Mesenchymal stem cell (in vitro differentiated cells and primary cell): ENCODE measurements around the gene MALT1.
"Not testable (repeated sequence)": the region's sequence is repeated elsewhere in the genome, so short reads cannot be mapped to it uniquely, and the experiment has no call there.

ENCODE experiments used
- DNase-seq: peaks from one replicate; pipeline ENCODE4 v3.0.0-alpha.2; 2013
- H2AFZ ChIP-seq: one replicate; pipeline ENCODE4 v1.6.1; 2013; ENCODE audit warnings: low read depth, mild to moderate bottlenecking, control low read depth, inconsistent platforms, low read length, moderate library complexity
- H2AK5ac ChIP-seq: 2 replicates; pipeline ENCODE4 v1.6.1; 2013; ENCODE audit warnings: low read length, moderate library complexity, mild to moderate bottlenecking, inconsistent platforms; ENCODE audit not compliant: severe bottlenecking
- H2BK120ac ChIP-seq: one replicate; pipeline ENCODE4 v1.6.1; 2013; ENCODE audit warnings: low read depth, mild to moderate bottlenecking, inconsistent platforms, low read length, moderate library complexity
- H2BK12ac ChIP-seq, 2 experiments: one replicate each; pipeline ENCODE4 v1.6.1; 2013; ENCODE audit warnings: inconsistent platforms in 2 of 2, low read length in 2 of 2, mild to moderate bottlenecking in 2 of 2, moderate library complexity in 2 of 2, control low read depth in 1 of 2
- H2BK15ac ChIP-seq: one replicate; pipeline ENCODE4 v1.6.1; 2013; ENCODE audit warnings: mild to moderate bottlenecking, low read depth, inconsistent platforms; ENCODE audit not compliant: poor library complexity, severe bottlenecking
- H2BK5ac ChIP-seq: 2 replicates; pipeline ENCODE4 v1.6.1; 2013; ENCODE audit warnings: low read depth, mild to moderate bottlenecking, low read length, control low read depth, inconsistent platforms; ENCODE audit not compliant: poor library complexity, severe bottlenecking
- H3K14ac ChIP-seq, 2 experiments: one replicate each; pipeline ENCODE4 v1.6.1; 2013; ENCODE audit warnings: inconsistent platforms in 2 of 2, low read length in 2 of 2, control low read depth in 1 of 2, mild to moderate bottlenecking in 1 of 2, moderate library complexity in 1 of 2
- H3K18ac ChIP-seq, 2 experiments: one replicate each; pipeline ENCODE4 v1.6.1; 2013; ENCODE audit warnings: inconsistent platforms in 2 of 2, low read length in 2 of 2, control low read depth in 1 of 2, low read depth in 1 of 2, mild to moderate bottlenecking in 1 of 2
- H3K23ac ChIP-seq, 2 experiments: one replicate each; pipeline ENCODE4 v1.6.1; 2013; ENCODE audit warnings: inconsistent platforms in 2 of 2, low read length in 2 of 2, mild to moderate bottlenecking in 2 of 2, moderate library complexity in 2 of 2, control low read depth in 1 of 2
- H3K27ac ChIP-seq: 2 replicates; pipeline ENCODE4 v1.5.1; 2013; ENCODE audit warnings: mild to moderate bottlenecking, moderate library complexity, low read length, control low read depth, inconsistent platforms; ENCODE audit not compliant: poor library complexity, severe bottlenecking
- H3K27me3 ChIP-seq, 2 experiments: 2 replicates each; pipeline versions ENCODE4 v1.6.1 to v1.7.0; 2013; ENCODE audit warnings: low read length in 2 of 2, mild to moderate bottlenecking in 2 of 2, moderate library complexity in 2 of 2, control low read depth in 1 of 2, inconsistent platforms in 1 of 2; ENCODE audit not compliant: control insufficient read depth in 1 of 2, insufficient read depth in 1 of 2
- H3K36me3 ChIP-seq, 2 experiments: 2 replicates each; pipeline versions ENCODE4 v1.6.1 to v1.7.0; 2013; ENCODE audit warnings: low read length in 2 of 2, control low read depth in 1 of 2, inconsistent platforms in 1 of 2, low read depth in 1 of 2, mild to moderate bottlenecking in 1 of 2; ENCODE audit not compliant: insufficient read depth in 2 of 2, control insufficient read depth in 1 of 2
- H3K4ac ChIP-seq, 2 experiments: one replicate each; pipeline ENCODE4 v1.6.1; 2013; ENCODE audit warnings: inconsistent platforms in 2 of 2, low read length in 2 of 2, mild to moderate bottlenecking in 2 of 2, moderate library complexity in 2 of 2, control low read depth in 1 of 2, low read depth in 1 of 2
- H3K4me1 ChIP-seq: 2 replicates; pipeline ENCODE4 v1.6.1; 2013; ENCODE audit warnings: low read depth, low read length, control low read depth; ENCODE audit not compliant: control insufficient read depth, insufficient read depth
- H3K4me2 ChIP-seq: 2 replicates; pipeline ENCODE4 v1.6.1; 2013; ENCODE audit warnings: low read length, mild to moderate bottlenecking, inconsistent platforms; ENCODE audit not compliant: poor library complexity, severe bottlenecking
- H3K4me3 ChIP-seq, 2 experiments: 2 replicates each; pipeline versions ENCODE4 v1.5.1 to v1.7.0; 2013; ENCODE audit warnings: low read length in 2 of 2, mild to moderate bottlenecking in 2 of 2, control low read depth in 1 of 2, low read depth in 1 of 2; ENCODE audit not compliant: insufficient read depth in 1 of 2
- H3K79me1 ChIP-seq: replicated peaks from 2 replicates; pipeline ENCODE4 v1.6.1; 2013; ENCODE audit warnings: mild to moderate bottlenecking, control low read depth, low read length, inconsistent platforms; ENCODE audit not compliant: poor library complexity, severe bottlenecking
- H3K9ac ChIP-seq: 2 replicates; pipeline ENCODE4 v1.7.0; 2013; ENCODE audit warnings: mild to moderate bottlenecking, low read length, moderate library complexity
- H3K9me3 ChIP-seq: 2 replicates; pipeline ENCODE4 v1.7.0; 2013; ENCODE audit warnings: mild to moderate bottlenecking, low read length; ENCODE audit not compliant: control insufficient read depth
- H4K8ac ChIP-seq: one replicate; pipeline ENCODE4 v1.6.1; 2013; ENCODE audit warnings: inconsistent platforms, mild to moderate bottlenecking, low read length, moderate library complexity
- H4K91ac ChIP-seq: one replicate; pipeline ENCODE4 v1.6.1; 2013; ENCODE audit warnings: mild to moderate bottlenecking, low read length, inconsistent platforms
- WGBS: methylation state at CpG from one replicate; pipeline ENCODE4 v1.1.7; 2013; ENCODE audit warnings: mixed read lengths; 5-methylcytosine and 5-hydroxymethylcytosine counted together

Gene MALT1

GRCh38 chr18:58776084-58776483 is 104.8 kb downstream of the MALT1 start:
- Histone ChIP-seq H2BK120ac (no peak overlapping the region), H2BK5ac (no peak overlapping the region), H4K91ac (no peak overlapping the region), H3K36me3 (no peaks in the 10 kb centered on the region), H3K9ac (no peak overlapping the region), H3K14ac (no peak overlapping the region), H3K18ac (no peak overlapping the region), H3K4ac (no peak overlapping the region), H2BK12ac (no peak overlapping the region), H2BK15ac (no peak overlapping the region), H2AK5ac (no peak overlapping the region), H3K23ac (no peak overlapping the region), H3K9me3 (no peaks in the 10 kb centered on the region), H3K4me2 (no peak overlapping the region), H2AFZ (no peak overlapping the region), H3K27ac (no peak overlapping the region), H3K4me3 (no peak overlapping the region), H4K8ac (no peak overlapping the region), H3K4me1 (no peaks in the 10 kb centered on the region), H3K79me1 (no peaks in the 10 kb centered on the region), H3K27me3 (peaks cover 0 to 19% of the 10 kb centered on the region in 2 experiments)
- 92% methylated on average over 3 of the region's 3 CpGs for WGBS
- DNase-seq = no peak

DNA sequence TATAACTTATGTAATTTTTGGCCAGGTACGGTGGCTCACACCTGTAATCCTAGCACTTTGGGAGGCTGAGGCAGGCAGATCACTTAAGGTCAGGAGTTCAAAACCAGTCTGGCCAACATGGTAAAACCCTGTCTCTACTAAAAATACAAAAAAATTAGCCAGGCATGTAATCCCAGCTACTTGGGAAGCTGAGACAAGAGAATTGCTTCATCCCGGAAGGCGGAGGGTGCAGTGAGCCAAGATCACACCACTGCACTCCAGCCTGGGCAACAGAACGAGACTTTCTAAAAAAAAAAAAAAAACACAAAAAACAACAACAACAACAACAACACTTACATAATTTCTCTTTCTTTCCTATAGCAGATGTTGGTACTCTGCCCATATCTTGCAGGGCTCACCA is 105.3 kb downstream of the MALT1 start:
- H4K8ac ChIP-seq, H3K9me3 ChIP-seq, H2BK5ac ChIP-seq, H2AFZ ChIP-seq, H3K9ac ChIP-seq, H2BK12ac ChIP-seq, H3K18ac ChIP-seq, H4K91ac ChIP-seq, H3K27ac ChIP-seq, H3K4me2 ChIP-seq, H3K14ac ChIP-seq, H2AK5ac ChIP-seq, H3K36me3 ChIP-seq, H3K4me3 ChIP-seq, H3K79me1 ChIP-seq, H3K4me1 ChIP-seq, H3K23ac ChIP-seq, H2BK120ac ChIP-seq, H3K4ac ChIP-seq, H2BK15ac ChIP-seq, DNase-seq: not testable (repeated sequence)
- peaks cover 0 to 16% of the 10 kb centered on the region in 2 experiments for H3K27me3 ChIP-seq
- WGBS = 74% methylated on average over 4 of the region's 4 CpGs

GRCh38 chr18:58777471-58777870 is 106.2 kb downstream of the MALT1 start:
- Histone ChIP-seq H3K79me1 (no peaks in the 10 kb centered on the region), H2AFZ (no peak overlapping the region), H3K18ac (no peak overlapping the region), H2BK5ac (no peak overlapping the region), H2AK5ac (no peak overlapping the region), H2BK120ac (no peak overlapping the region), H3K36me3 (no peaks in the 10 kb centered on the region), H3K4me3 (no peak overlapping the region), H3K9ac (no peak overlapping the region), H3K27me3 (peaks cover 0 to 8% of the 10 kb centered on the region in 2 experiments), H3K4me2 (no peak overlapping the region), H3K27ac (no peak overlapping the region), H2BK15ac (no peak overlapping the region), H3K14ac (no peak overlapping the region), H4K91ac (no peak overlapping the region), H3K23ac (no peak overlapping the region), H3K9me3 (no peaks in the 10 kb centered on the region), H2BK12ac (no peak overlapping the region), H3K4ac (no peak overlapping the region), H3K4me1 (peaks cover 2% of the 10 kb centered on the region), H4K8ac (no peak overlapping the region)
- DNase-seq = no peak
- WGBS = 89% methylated on average over 4 of the region's 4 CpGs

DNA sequence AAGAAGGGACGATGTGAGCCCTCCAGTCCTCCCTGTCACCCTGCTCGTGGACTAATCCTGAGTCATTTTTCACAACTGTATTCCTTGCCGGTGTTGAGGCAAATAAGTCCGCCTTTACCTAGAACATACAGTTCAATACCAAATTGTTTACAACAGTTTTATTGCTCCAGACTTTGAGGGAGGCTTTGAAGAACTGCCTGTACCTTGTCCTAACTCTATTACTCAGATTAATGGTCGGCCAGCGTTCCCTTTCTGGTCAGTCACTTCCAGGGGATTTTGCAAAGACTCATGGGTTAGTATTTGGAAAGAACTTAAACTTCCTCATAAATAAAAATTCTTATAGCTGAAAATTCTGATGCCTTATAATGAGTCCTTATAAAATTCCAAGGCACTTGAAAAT is 108.3 kb downstream of the MALT1 start:
- H3K27ac ChIP-seq = no peak overlapping the region
- no peak overlapping the region for H3K23ac ChIP-seq
- H3K14ac ChIP-seq = peak overlapping the region in 1 of 2 experiments; percentile 44
- H3K4me3 ChIP-seq = no peak overlapping the region
- H3K9me3 ChIP-seq = no peaks in the 10 kb centered on the region
- H3K79me1 ChIP-seq = no peaks in the 10 kb centered on the region
- H2BK15ac ChIP-seq = no peak overlapping the region
- peak overlapping the region in 1 of 2 experiments; percentile 18 for H3K18ac ChIP-seq
- peak; percentile 8 for DNase-seq
- no peak overlapping the region for H2BK120ac ChIP-seq
- WGBS = 56% methylated on average over 4 of the region's 6 CpGs
- no peak overlapping the region for H2BK12ac ChIP-seq
- no peak overlapping the region for H3K4me2 ChIP-seq
- peaks cover 5% of the 10 kb centered on the region for H3K4me1 ChIP-seq
- H3K36me3 ChIP-seq = no peaks in the 10 kb centered on the region
- peaks cover 0 to 6% of the 10 kb centered on the region in 2 experiments for H3K27me3 ChIP-seq
- no peak overlapping the region for H2BK5ac ChIP-seq
- H4K8ac ChIP-seq = no peak overlapping the region
- no peak overlapping the region for H3K9ac ChIP-seq
- H2AK5ac ChIP-seq = no peak overlapping the region
- H4K91ac ChIP-seq = no peak overlapping the region
- no peak overlapping the region for H3K4ac ChIP-seq
- H2AFZ ChIP-seq = no peak overlapping the region
